ENCODE results near the gene CDH8.

CDH8 gene

DNA sequence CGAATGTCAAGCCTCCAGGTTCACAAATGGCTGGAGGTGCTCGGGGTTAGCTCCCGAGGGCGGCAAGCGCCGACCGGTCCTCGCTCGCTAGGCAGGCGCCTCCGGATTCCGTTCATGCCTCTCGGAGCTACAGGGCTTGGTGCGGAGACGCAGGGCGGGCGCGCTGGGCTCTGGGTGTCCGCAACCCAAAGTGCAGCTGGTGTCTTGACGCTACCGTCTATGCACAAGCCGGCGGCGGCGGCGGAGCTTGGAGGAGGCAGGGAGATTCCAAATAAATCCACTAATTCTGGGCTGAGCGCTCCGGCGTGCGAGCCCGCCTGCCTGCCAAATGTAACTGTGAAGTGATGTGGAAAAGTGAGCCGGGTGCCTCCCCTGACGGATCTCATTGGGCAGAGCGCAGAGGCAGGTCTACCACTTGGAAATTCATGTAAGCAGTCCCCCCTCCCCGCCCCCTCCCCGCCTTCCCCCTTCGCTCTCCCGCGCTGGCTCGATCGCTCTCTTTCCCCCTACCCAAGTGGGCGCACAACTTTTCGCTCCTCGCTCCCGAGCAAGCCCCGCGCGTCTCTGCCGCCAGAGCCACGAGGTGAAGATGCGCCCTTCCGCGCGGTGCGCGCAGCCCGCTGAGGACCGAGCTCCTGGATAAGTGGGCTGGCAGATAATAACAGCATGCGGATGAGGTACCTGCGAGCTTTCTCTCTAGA is at the start of gene CDH8:
Gene CDH8, minus strand, starts transcription at position 338 of the 701 bp plus-strand sequence. CDS start 15,035 bp downstream, outside the sequence.
- no peak for DNase-seq

DNA sequence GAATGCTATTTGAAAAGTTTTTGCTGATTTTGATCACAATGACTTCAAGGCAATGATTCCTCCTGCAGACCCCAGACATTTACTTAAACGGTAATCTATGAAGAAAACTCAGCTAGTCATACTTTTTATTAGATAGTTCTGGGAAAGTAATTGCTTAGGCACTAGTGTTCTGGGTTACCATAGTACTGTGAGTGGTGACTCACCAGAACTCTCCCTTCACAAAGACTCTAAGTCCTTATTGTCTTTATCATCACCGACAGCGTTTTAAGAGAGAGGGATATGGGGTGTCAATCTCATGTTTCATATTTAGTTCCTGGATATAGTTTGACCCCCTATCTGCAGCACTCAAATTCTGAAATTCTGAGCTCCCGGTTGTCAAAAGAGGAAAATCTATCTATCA is 43.0 kb upstream of the CDH8 start:
- DNase-seq: no peak

DNA sequence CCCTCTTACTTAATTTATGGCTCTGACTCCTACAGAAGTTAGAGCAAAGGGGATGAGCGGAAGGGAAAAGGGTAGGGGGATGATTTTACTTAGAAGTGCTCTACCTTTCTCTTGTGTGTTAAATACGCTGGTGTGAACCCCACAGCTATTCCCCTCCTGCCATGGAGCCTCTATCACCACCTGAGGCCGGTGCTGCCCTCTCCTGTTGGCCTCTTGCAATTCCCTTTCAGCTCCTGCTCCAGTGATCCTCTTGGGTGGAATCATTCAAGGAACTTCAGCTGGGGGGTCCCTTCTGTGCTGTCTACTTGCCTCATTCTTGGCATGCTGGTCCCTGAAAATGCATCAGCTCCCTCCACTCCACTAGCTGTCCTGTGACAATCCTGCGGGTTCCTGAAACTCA is 41.8 kb upstream of the CDH8 start:
- DNase-seq: no peak

DNA sequence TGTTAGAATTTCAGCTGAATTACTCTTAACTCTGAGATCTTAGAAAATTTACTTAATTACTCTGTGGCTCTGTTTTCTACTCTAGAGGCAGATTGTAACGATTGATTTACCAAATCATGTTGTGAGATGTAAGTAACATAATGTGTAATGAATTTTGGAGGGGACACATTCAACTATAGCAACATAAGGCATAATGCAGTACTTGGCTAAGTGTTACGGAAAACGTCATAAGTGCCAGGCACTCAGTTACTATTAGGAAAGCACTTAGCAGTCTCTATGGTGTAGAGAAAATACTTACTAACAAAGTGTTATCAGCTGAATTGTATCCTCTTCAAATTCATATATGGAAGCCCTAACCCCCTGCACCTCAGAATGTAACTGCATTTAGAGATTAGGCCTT is 40.6 kb upstream of the CDH8 start:
- DNase-seq: no peak

- no peak for DNase-seq
Measured at GRCh38 chr16:62068747-62069146, 32.5 kb upstream of the CDH8 start.

- no peak for DNase-seq
Measured at GRCh38 chr16:62067981-62068380, 31.7 kb upstream of the CDH8 start.

- DNase-seq: no peak
Measured at GRCh38 chr16:62067182-62067581, 30.9 kb upstream of the CDH8 start.

DNA sequence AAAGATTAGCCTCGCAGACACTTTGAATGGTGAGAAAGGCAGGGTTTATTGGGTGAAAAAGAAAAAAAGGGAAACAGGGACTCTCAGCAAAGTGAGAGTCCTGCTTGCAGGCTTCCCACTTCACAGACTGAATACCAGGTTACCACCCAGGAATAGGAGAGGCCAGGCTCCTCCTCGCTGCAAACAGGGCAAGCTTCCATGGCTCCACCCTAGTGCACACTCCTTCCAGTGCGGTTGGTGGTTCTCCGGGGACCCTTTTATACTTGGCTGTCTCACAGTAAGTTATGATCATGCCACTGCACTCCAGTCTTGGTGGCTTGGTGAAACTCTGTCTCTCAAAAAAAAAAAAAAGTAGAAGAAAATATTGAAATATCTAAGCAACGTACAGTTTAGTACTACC is 30.5 kb upstream of the CDH8 start:
- no peak for DNase-seq

DNA sequence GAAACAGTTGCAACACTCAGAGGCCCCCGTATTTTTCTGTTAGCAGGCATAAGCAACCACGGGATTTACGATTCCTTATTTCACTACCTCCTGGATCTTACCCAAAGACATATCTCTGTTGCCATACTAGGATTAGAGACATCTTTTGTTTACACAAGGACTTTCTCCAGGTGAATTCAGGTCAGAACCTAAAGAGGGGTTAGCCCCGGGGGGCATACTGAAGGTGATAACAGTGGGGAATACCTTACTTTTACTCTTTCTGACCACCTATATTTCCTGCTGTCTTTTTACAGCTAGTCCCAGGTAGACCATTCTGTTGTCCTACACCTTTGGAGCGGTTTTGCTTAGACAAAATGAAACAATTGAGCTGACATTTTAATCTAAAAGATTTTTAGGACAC is 27.9 kb upstream of the CDH8 start:
- no peak for DNase-seq

- DNase-seq: no peak
Measured at GRCh38 chr16:62060089-62060488, 23.9 kb upstream of the CDH8 start.

DNA sequence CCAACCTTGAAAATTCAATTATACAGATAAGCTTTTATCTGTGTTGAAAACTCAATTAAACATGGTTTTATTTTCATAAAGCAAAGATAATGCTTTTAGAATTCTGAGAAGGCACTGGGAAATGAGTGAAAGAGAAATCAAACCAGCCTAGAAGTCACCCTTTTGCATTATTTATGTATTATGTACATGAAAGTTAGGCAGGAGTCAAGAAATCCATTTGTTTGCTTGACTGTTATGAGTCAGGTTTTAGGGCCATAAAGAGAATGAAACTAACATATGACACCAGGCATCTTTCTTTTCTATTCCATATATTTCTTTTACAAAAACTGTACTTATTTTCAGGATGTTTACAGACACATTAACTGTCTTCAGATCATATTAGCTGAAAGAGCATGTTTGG is 23.3 kb upstream of the CDH8 start:
- DNase-seq: no peak

- DNase-seq: no peak
Measured at GRCh38 chr16:62058412-62058811, 22.2 kb upstream of the CDH8 start.

GRCh38 chr16:62051942-62052341 is 15.7 kb upstream of the CDH8 start:
- no peak for DNase-seq

DNA sequence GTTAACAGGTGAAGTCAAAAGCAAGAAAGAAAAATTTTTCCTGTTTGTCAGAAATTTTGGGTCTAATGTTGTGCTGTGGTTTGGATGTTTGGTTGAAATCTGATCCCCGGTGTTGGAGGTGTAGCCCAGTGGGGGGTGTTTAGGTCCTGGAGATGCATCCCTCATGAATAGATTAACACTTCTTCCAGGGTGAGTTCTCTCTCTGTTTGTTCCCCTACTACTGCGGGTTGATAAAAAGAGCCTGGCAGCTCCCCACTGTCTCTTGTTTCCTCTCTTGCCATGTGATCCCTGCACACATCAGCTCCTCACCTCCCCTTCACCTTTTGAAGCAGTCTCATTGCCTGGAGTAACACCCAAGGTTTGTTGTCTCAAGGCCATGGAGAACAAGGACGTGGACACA is 14.6 kb upstream of the CDH8 start:
- no peak for DNase-seq

DNA sequence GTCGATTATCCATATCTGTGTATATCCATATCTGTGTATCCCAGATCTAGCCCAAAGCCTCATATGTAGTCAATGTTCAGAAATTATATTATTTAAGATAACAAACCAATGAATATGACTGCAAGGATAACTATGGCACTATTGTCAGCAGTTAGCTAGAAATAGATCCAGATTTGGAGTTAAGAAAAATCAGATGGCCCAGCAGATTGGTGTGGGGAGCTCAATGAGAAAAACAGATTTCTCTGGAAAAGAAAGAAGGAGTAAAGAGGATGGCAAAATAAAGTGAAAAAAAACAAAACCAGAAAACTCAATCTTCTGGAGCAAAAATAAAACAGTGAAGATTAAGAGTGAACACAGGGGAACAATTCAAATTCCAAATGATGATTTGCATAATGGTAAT is 10.6 kb upstream of the CDH8 start:
- DNase-seq: no peak

- DNase-seq: no peak
Measured at GRCh38 chr16:62041401-62041800, 5.2 kb upstream of the CDH8 start.

DNA sequence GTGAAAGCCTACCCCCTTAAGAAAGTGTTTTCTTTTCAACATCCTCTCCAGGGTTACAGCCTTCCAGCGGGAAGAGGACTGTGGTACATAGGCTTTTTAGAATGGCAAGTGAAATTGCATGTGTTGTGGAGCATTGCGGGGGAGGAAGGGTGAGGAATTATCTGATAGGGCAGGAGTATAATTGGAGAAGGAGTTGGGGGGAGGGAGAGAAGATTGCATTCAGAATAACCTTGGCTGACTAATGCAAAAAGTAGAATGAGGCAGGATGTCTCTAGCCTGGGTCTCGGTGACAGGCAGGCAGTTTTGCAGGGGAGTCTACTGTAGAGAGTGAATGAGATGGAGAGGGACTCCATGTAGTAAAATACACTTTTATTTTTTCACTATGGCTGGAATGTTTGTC is 2.4 kb upstream of the CDH8 start:
- DNase-seq: no peak

DNA sequence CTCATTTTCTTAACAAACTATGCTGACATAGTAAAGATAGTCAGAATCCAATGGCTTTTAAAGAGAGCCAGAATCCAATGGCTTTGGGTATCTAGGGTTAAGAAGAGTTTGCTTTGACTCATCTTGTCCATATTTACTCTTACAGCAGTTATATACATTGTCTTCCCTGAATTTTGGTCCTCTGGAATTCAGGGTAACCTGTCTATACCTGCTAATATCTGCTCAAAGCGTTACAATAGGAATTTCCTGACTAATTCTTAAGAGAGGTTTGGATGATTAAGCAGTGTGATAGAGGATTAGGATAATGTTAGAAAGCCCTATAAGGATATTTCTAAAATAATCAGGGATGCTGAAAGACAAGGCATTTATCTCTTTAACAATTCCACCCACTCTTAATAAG is 2.0 kb upstream of the CDH8 start:
- DNase-seq: no peak

- no peak for DNase-seq
Measured at GRCh38 chr16:62036802-62037135, 531 bp upstream of the CDH8 start.

GRCh38 chr16:62035115-62036092 is 834 bp downstream of the CDH8 start:
- DNase-seq: no peak

DNA sequence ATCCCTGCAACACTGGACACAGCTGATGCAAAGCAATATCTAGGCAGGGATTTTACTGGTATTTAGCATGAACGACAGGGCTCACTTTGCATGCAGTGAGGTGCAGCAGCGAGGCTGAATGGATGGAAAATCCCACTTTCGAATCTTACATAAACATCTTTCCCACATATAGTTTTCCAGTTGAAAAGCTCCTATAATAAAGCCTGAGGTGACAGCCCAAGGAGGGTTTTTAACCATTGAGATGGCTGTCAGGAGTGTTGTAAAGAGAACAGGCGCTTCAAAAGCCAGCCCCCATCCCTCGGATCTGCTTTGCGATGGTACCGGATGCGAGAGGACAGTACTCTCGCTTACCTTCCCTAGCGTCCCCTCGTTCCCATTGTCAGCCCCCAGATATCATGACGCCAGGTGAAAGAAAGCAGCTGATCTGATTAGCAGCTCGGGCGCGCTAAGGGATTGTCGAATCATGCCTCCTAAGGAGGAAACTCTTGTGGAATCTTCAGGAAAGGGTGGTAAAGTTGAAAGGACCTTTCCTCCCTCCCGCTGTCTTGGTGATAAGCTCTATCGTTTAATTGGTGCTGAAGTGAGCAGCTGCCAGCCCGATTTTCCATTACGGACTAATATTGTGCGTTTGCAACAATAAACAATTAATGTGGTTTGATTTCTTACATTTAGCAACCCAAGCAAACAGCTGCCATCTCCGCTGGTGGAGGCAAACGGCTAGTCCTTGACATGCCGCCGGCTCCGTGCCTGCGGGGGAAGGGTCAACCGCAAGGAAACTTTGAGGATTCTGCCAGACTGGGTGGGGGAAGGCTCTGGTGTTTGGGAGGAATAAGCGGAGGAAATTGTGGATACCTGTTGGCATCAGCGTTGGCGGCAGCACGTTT is 1.8 kb downstream of the CDH8 start:
- DNase-seq: no peak

GRCh38 chr16:62033065-62033464 is 3.2 kb downstream of the CDH8 start:
- DNase-seq: no peak

GRCh38 chr16:62029947-62030346 is 6.3 kb downstream of the CDH8 start:
- no peak for DNase-seq
